ENCODE results near the gene ADARB2. TPM values are rescaled to one million over a fixed set of nuclear protein-coding genes. Genes with fewer than 3 reads are reported as not detected.
A peak's percentile ranks its signal among the peaks of the same experiment; 100 is the strongest.

The ADARB2 gene
- total RNA-seq, 4 donors from 2014 or later = 2.3 to 3.7 (median 2.6) TPM

GRCh38 chr10:1516492-1517165, 220.7 kb downstream of the ADARB2 start:
- 66% methylated on average over 29 of the region's 29 CpGs for WGBS
- Histone ChIP-seq H3K9me3 (no peaks in the 10 kb centered on the region), H3K4me1 (no peaks in the 10 kb centered on the region), H3K4me3 (no peak overlapping the region), H3K27ac (replicated peaks in 1 of 4) (no peak overlapping the region), H3K27me3 (peaks cover 0 to 36% (median 0%) of the 10 kb centered on the region in 4 donors), H3K36me3 (no peaks in the 10 kb centered on the region)
- intact Hi-C loops (cut with DNase I) = no loop called here
- DNase-seq (ENCODE audit: extremely low spot score) = peak; percentile 90
- TF ChIP-seq EP300 (IDR thresholded peaks at IDR 0.05) (no peak), POLR2AphosphoS5 (IDR thresholded peaks at IDR 0.05) (no peak)

GRCh38 chr10:1515780-1516491, 221.4 kb downstream of the ADARB2 start:
- Histone ChIP-seq H3K27ac (replicated peaks in 1 of 4) (no peak overlapping the region), H3K4me3 (no peak overlapping the region), H3K36me3 (no peaks in the 10 kb centered on the region), H3K4me1 (no peaks in the 10 kb centered on the region), H3K27me3 (peaks cover 0 to 43% (median 0%) of the 10 kb centered on the region in 4 donors), H3K9me3 (no peaks in the 10 kb centered on the region)
- peak; percentile 84 for DNase-seq (ENCODE audit: extremely low spot score)
- intact Hi-C loops (cut with DNase I) = no loop called here
- no peak for TF ChIP-seq POLR2AphosphoS5 (IDR thresholded peaks at IDR 0.05)
- TF ChIP-seq POLR2A (IDR thresholded peaks at IDR 0.05; ENCODE audit: low read depth) = no peak
- TF ChIP-seq EP300 (IDR thresholded peaks at IDR 0.05) = no peak
- TF ChIP-seq CTCF (IDR thresholded peaks at IDR 0.05) = no peak
- 82% methylated on average over 18 of the region's 18 CpGs for WGBS

- peak; percentile 72 for DNase-seq (ENCODE audit: extremely low spot score)
- TF ChIP-seq CTCF (IDR thresholded peaks at IDR 0.05) (no peak), POLR2A (IDR thresholded peaks at IDR 0.05; ENCODE audit: low read depth) (no peak), EP300 (IDR thresholded peaks at IDR 0.05) (no peak), POLR2AphosphoS5 (IDR thresholded peaks at IDR 0.05) (no peak)
- intact Hi-C loops (cut with DNase I) = no loop called here
- Histone ChIP-seq H3K27me3 (peaks cover 0 to 47% (median 0%) of the 10 kb centered on the region in 4 donors), H3K36me3 (no peaks in the 10 kb centered on the region), H3K9me3 (no peaks in the 10 kb centered on the region), H3K27ac (replicated peaks in 1 of 4) (no peak overlapping the region), H3K4me3 (no peak overlapping the region), H3K4me1 (no peaks in the 10 kb centered on the region)
- 87% methylated on average over 13 of the region's 14 CpGs for WGBS
These were observed 222.1 kb downstream of the ADARB2 start for GRCh38 chr10:1515121-1515779.

- H3K36me3 ChIP-seq = no peaks in the 10 kb centered on the region
- intact Hi-C loops (cut with DNase I) = no loop called here
- TF ChIP-seq POLR2A (IDR thresholded peaks at IDR 0.05; ENCODE audit: low read depth) (no peak), EP300 (IDR thresholded peaks at IDR 0.05) (no peak), POLR2AphosphoS5 (IDR thresholded peaks at IDR 0.05) (no peak), CTCF (IDR thresholded peaks at IDR 0.05) (no peak)
- H3K9me3 ChIP-seq = no peaks in the 10 kb centered on the region
- H3K27ac ChIP-seq (replicated peaks in 1 of 4) = no peak overlapping the region
- peak; percentile 89 for DNase-seq (ENCODE audit: extremely low spot score)
- H3K27me3 ChIP-seq = peaks cover 0 to 47% (median 0%) of the 10 kb centered on the region in 4 donors
- no peak overlapping the region for H3K4me3 ChIP-seq
- H3K4me1 ChIP-seq = no peaks in the 10 kb centered on the region
- 77% methylated on average over 8 of the region's 8 CpGs for WGBS
These were observed 222.6 kb downstream of the ADARB2 start for GRCh38 chr10:1514681-1515080.

- no peak overlapping the region for H3K27ac ChIP-seq (replicated peaks in 1 of 4)
- no peaks in the 10 kb centered on the region for H3K9me3 ChIP-seq
- TF ChIP-seq POLR2AphosphoS5 (IDR thresholded peaks at IDR 0.05) (no peak), CTCF (IDR thresholded peaks at IDR 0.05) (no peak), POLR2A (IDR thresholded peaks at IDR 0.05; ENCODE audit: low read depth) (no peak), EP300 (IDR thresholded peaks at IDR 0.05) (no peak)
- H3K4me3 ChIP-seq = no peak overlapping the region
- 90% methylated on average over 8 of the region's 14 CpGs for WGBS
- no peak for DNase-seq (ENCODE audit: extremely low spot score)
- intact Hi-C loops (cut with DNase I) = no loop called here
- H3K36me3 ChIP-seq = no peaks in the 10 kb centered on the region
- H3K4me1 ChIP-seq = no peaks in the 10 kb centered on the region
- H3K27me3 ChIP-seq = peaks cover 0 to 44% (median 0%) of the 10 kb centered on the region in 4 donors
These were observed 224.1 kb downstream of the ADARB2 start for GRCh38 chr10:1513221-1513620.

Measured in esophagus muscularis mucosa (tissue), 4 donors.